ENCODE measurements around the gene CSF3.

Gene CSF3

DNA sequence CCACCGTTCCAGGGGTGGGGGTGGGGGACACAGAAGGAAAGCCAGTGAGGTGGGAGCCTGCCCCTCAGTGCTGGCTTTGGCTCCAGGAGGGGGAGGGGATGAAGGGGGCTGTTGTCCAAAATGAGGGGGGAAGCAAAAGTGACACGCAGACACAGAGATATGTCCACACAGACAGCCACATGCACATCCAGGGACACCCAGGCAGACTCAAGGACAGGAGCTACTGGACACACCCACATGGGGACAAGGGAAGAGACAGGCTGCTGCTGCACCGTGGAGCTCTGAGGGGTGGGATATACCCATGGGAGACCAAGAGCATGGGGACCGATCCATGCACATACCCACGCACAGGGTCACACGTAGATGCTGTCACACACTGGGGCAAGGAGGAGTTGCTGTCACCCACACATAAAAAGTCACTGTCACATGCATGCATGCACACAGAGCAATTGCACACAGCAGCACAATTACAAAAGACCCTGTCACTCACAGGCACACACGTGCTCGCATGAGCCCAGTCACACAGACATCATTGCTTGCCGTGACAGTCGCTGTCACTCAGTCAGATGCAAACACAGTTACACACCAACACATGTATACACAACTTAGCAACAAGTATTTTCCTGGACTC, 48.8 kb downstream of the CSF3 start:
- ChIA-PET CTCF (interaction anchor here (1.1 to 6.3 kb wide), 16 partner anchors 13 to 104 kb away, joined by 3 to 153 read pairs (median 8); no protein-coding TSS in a partner anchor), POLR2A (interaction anchor here (0.9 to 2.3 kb wide), 3 partner anchors 35 to 74 kb away, joined by 3 to 12 read pairs (median 4); partner anchors contain the start of gene NR1D1)
- H3K4me3 ChIP-seq (ENCODE audit: low read depth, low read length) = peak overlapping the region; percentile 90
- no peak for DNase-seq (ENCODE audit: low read depth, low spot score)
- TF ChIP-seq, protein P1, sequence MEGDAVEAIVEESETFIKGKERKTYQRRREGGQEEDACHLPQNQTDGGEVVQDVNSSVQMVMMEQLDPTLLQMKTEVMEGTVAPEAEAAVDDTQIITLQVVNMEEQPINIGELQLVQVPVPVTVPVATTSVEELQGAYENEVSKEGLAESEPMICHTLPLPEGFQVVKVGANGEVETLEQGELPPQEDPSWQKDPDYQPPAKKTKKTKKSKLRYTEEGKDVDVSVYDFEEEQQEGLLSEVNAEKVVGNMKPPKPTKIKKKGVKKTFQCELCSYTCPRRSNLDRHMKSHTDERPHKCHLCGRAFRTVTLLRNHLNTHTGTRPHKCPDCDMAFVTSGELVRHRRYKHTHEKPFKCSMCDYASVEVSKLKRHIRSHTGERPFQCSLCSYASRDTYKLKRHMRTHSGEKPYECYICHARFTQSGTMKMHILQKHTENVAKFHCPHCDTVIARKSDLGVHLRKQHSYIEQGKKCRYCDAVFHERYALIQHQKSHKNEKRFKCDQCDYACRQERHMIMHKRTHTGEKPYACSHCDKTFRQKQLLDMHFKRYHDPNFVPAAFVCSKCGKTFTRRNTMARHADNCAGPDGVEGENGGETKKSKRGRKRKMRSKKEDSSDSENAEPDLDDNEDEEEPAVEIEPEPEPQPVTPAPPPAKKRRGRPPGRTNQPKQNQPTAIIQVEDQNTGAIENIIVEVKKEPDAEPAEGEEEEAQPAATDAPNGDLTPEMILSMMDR (IDR thresholded peaks at IDR 0.05; ENCODE audit: insufficient read depth, low read length, missing control alignments) = no peak

DNA sequence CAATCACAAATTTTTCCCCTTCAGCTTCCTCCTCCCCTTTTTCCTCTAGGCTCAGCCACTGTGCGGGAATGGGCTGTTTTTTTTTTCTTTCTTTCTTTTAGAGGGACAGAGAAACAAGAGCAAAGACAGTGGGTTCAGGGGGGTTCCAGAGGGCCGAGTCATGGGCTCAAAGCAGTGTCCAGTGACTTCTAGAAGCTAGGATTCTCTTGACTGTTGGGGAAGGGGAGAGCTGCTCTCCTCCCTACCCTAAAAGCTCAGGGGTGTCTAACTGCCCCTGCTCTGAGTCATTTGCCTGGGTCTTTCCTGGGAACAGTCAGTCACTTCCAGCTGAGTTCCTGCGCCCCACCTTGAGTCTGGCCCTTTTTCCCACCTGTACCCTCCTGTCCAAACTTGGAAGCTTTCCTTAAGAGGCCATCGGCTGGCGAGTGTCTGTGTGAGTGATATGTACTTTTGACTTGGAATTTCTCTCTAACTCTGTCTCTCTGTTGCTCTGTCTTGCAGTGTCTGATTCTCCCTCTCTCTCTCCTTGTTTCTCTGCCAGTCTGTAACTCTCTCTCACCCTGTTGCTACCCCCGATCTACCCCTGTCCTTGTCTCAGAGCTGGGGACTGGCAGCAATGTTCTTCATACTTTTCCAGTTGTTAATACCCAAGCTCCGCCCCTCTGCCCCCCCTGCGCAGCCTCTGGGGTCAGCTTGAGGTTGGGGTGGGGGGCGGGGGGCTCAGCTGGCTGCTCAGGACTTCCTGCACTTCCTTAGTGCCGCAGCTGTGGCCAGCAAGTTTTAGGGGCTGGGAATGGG, 49.9 kb downstream of the CSF3 start:
- peak overlapping the region; percentile 90 for H3K4me3 ChIP-seq (ENCODE audit: low read depth, low read length)
- ChIA-PET CTCF (interaction anchor here (0.9 to 6.3 kb wide), 15 partner anchors 12 to 103 kb away, joined by 3 to 153 read pairs (median 7); partner anchors contain the start of gene NR1D1), POLR2A (interaction anchor here (0.6 to 2.3 kb wide), 7 partner anchors 10 to 57 kb away, joined by 3 to 12 read pairs (median 4); partner anchors contain the start of genes MED24 and NR1D1)
- DNase-seq (ENCODE audit: low read depth, low spot score) = no peak
- TF ChIP-seq, protein P1 (IDR thresholded peaks at IDR 0.05; ENCODE audit: insufficient read depth, low read length, missing control alignments) = no peak

DNA sequence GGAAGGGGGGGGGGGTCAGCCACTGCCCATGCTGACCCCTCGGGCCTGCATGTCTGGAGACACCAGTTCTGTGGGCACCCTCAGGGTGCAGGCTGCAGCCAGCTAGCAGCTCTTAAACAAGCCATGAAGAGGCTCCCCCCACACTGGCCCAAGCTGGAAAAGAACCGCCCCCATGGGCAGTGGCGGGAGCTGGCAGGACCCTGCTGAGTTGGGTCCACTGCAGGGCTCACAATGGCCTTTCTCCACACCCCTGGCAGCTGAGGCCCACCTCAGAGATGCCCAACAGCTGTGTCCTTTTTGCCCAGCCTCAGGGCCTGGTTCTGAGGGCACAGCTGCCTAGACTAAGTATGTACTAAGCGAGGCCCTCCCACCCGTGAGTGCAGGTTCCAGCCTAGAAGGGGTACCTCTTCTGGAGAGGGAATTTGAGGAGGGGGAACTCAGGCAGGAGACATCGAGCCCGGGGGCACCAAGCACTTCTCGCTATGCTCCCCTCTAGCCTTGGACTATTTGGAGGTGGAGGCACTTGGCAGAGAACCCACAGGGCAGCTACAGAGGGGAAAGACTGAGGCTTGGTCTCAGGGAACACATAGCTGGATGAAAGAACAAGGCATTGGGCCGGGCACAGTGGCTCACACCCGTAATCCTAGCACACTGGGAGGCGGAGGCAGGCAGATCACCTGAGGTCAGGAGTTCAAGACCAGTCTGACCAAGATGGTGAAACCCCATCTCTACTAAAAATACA, 50.7 kb downstream of the CSF3 start:
- H3K4me3 ChIP-seq (ENCODE audit: low read depth, low read length) = peak overlapping the region; percentile 15
- TF ChIP-seq, protein P1 (IDR thresholded peaks at IDR 0.05; ENCODE audit: insufficient read depth, low read length, missing control alignments) = no peak
- CTCF ChIA-PET = interaction anchor here (0.7 to 6.3 kb wide), 13 partner anchors 11 to 102 kb away, joined by 3 to 153 read pairs (median 9); partner anchors contain the start of gene MED24
- DNase-seq (ENCODE audit: low read depth, low spot score) = no peak
- POLR2A ChIA-PET = interaction anchor here (0.6 to 2.3 kb wide), 6 partner anchors 9 to 57 kb away, joined by 3 to 12 read pairs (median 5); partner anchors contain the start of genes MED24 and NR1D1

Measured in AG04449 (cell line).